Ascending aorta (tissue), 2 donors: ENCODE measurements around the gene CANT1. TPM values are rescaled to one million over a fixed set of nuclear protein-coding genes. Genes with fewer than 3 reads are reported as not detected.
"Not testable (repeated sequence)": the region's sequence is repeated elsewhere in the genome, so short reads cannot be mapped to it uniquely, and the experiment has no call there.

ENCODE experiments used
- DNase-seq, 2 donors: peaks; one replicate each; pipeline ENCODE4 v3.0.0-alpha.2; 2019; ENCODE audit warnings: low spot score in 2 of 2
- H3K27ac ChIP-seq, 2 donors: fragments of 200-600 bp; sonication (generic); one replicate each; pipeline ENCODE4 v1.5.1; 2016 to 2017; ENCODE audit warnings: mild to moderate bottlenecking in 1 of 2
- H3K27me3 ChIP-seq: fragments of 200-600 bp; sonication (generic); one replicate; pipeline ENCODE4 v1.5.1; 2017
- H3K36me3 ChIP-seq, 2 donors: fragments of 200-600 bp; sonication (generic); one replicate each; pipeline ENCODE4 v1.5.1; 2016
- H3K4me1 ChIP-seq, 2 donors: fragments of 200-600 bp; sonication (generic); one replicate each; pipeline ENCODE4 v1.5.1; 2016 to 2017; ENCODE audit warnings: mild to moderate bottlenecking in 1 of 2
- H3K4me3 ChIP-seq, 2 donors: fragments of 200-600 bp; sonication (generic); one replicate each; pipeline ENCODE4 v1.5.1; 2016 to 2017; ENCODE audit warnings: mild to moderate bottlenecking in 1 of 2
- H3K9me3 ChIP-seq, 2 donors: fragments of 200-600 bp; sonication (generic); one replicate each; pipeline ENCODE4 v1.5.1; 2016
- CTCF ChIP-seq, 3 experiments: fragments of 200-600 bp in 2 of 3; fragments of 450-650 bp in 1 of 3; sonication (generic) in 2 of 3; IDR thresholded peaks; one replicate each; pipeline ENCODE4 v1.5.1; 2016 to 2019; ENCODE audit warnings: antibody characterized with exemption in 3 of 3, mild to moderate bottlenecking in 1 of 3, moderate library complexity in 1 of 3
- intact Hi-C: fragments of 100-400 bp; cut with DNase I; formaldehyde crosslinking; loops from one replicate; pipeline ENCODE4 v1.15.1; 2023
- total RNA-seq: library from RNA; depleted of rRNA; stranded (reverse); fragments of >200 nt; gene quantifications from one replicate; pipeline ENCODE4 v1.1.0, GENCODE V29; 2016

The CANT1 gene
- total RNA-seq, 1 donor from 2014 or later = 67.2 TPM

- no peak for TF ChIP-seq CTCF (IDR thresholded peaks at IDR 0.05)
- no peak for DNase-seq
- Histone ChIP-seq H3K4me3 (no peak overlapping the region), H3K9me3 (no peaks in the 10 kb centered on the region), H3K27me3 (no peaks in the 10 kb centered on the region), H3K4me1 (no peaks in the 10 kb centered on the region), H3K36me3 (peaks cover 0 to 7% of the 10 kb centered on the region in 2 donors), H3K27ac (no peak overlapping the region)
- intact Hi-C loops = loop anchor here (5.0 kb wide), 1 partner anchor 58 kb away; no protein-coding TSS in a partner anchor
Measured at GRCh38 chr17:78965491-78965924, 44.1 kb downstream of the CANT1 start.

GRCh38 chr17:78963378-78963777 is 46.2 kb downstream of the CANT1 start:
- intact Hi-C loops = no loop called here
- no peaks in the 10 kb centered on the region for H3K36me3 ChIP-seq
- H3K4me3 ChIP-seq = no peak overlapping the region
- no peak for DNase-seq
- no peak overlapping the region for H3K27ac ChIP-seq
- H3K4me1 ChIP-seq = no peaks in the 10 kb centered on the region
- no peak for TF ChIP-seq CTCF (IDR thresholded peaks at IDR 0.05)
- H3K27me3 ChIP-seq = no peaks in the 10 kb centered on the region
- H3K9me3 ChIP-seq = no peaks in the 10 kb centered on the region

- H3K27ac ChIP-seq, H3K27me3 ChIP-seq, H3K36me3 ChIP-seq, DNase-seq, intact Hi-C loops, H3K4me3 ChIP-seq, H3K4me1 ChIP-seq, H3K9me3 ChIP-seq: not testable (repeated sequence)
Measured at GRCh38 chr17:78962984-78963348, 46.6 kb downstream of the CANT1 start.

GRCh38 chr17:78962345-78962983 is 47.1 kb downstream of the CANT1 start:
- no peak for TF ChIP-seq CTCF (IDR thresholded peaks at IDR 0.05)
- Histone ChIP-seq H3K4me3 (no peak overlapping the region), H3K27ac (no peak overlapping the region), H3K36me3 (no peaks in the 10 kb centered on the region), H3K27me3 (no peaks in the 10 kb centered on the region), H3K4me1 (no peaks in the 10 kb centered on the region), H3K9me3 (no peaks in the 10 kb centered on the region)
- DNase-seq = no peak
- intact Hi-C loops = no loop called here

- Histone ChIP-seq H3K36me3 (no peaks in the 10 kb centered on the region), H3K4me1 (no peaks in the 10 kb centered on the region), H3K4me3 (no peak overlapping the region), H3K9me3 (no peaks in the 10 kb centered on the region), H3K27me3 (no peaks in the 10 kb centered on the region), H3K27ac (no peak overlapping the region)
- no peak for DNase-seq
- no peak for TF ChIP-seq CTCF (IDR thresholded peaks at IDR 0.05)
- intact Hi-C loops = no loop called here
Measured at GRCh38 chr17:78961571-78961970, 48.0 kb downstream of the CANT1 start.

GRCh38 chr17:78960928-78961327 is 48.6 kb downstream of the CANT1 start:
- no peak for DNase-seq
- no peaks in the 10 kb centered on the region for H3K36me3 ChIP-seq
- H3K27me3 ChIP-seq = no peaks in the 10 kb centered on the region
- H3K4me1 ChIP-seq = no peaks in the 10 kb centered on the region
- no peak overlapping the region for H3K27ac ChIP-seq
- H3K4me3 ChIP-seq = no peak overlapping the region
- no peak for TF ChIP-seq CTCF (IDR thresholded peaks at IDR 0.05)
- H3K9me3 ChIP-seq = no peaks in the 10 kb centered on the region
- intact Hi-C loops = no loop called here
